Pulmonary artery endothelial cell (primary cell): ENCODE results near the gene MVP. TPM values are rescaled to one million over a fixed set of nuclear protein-coding genes. Genes with fewer than 3 reads are reported as not detected.
"Not testable (repeated sequence)": the region's sequence is repeated elsewhere in the genome, so short reads cannot be mapped to it uniquely, and the experiment has no call there.

ENCODE experiments used
- DNase-seq: peaks from one replicate; pipeline ENCODE4 v3.0.0-alpha.2; 2011; ENCODE audit warnings: low read depth, low spot score
- total RNA-seq: library from RNA; depleted of rRNA; stranded (reverse); fragments of >200 nt; gene quantifications from 2 replicates; pipeline ENCODE4 v1.2.3, GENCODE V29; 2014

Gene MVP
- total RNA-seq, 1 donor from 2014 or later: 433 TPM

GRCh38 chr16:29842732-29843346 is 22.6 kb downstream of the MVP start:
- DNase-seq: no peak

- no peak for DNase-seq
Measured at GRCh38 chr16:29843931-29844330, 23.7 kb downstream of the MVP start.

GRCh38 chr16:29844575-29845331 is 24.5 kb downstream of the MVP start:
- DNase-seq: no peak

- no peak for DNase-seq
Measured at GRCh38 chr16:29845656-29846055, 25.4 kb downstream of the MVP start.

GRCh38 chr16:29848420-29849297 is 28.4 kb downstream of the MVP start:
- DNase-seq: peak; percentile 46

- no peak for DNase-seq
Measured at GRCh38 chr16:29849505-29849904, 29.2 kb downstream of the MVP start.

- no peak for DNase-seq
Measured at GRCh38 chr16:29850998-29851397, 30.7 kb downstream of the MVP start.

- DNase-seq: peak; percentile 64
Measured at GRCh38 chr16:29852654-29853053, 32.4 kb downstream of the MVP start.

- DNase-seq: no peak
Measured at GRCh38 chr16:29854520-29855100, 34.3 kb downstream of the MVP start.

GRCh38 chr16:29857133-29857760 is 37.0 kb downstream of the MVP start:
- no peak for DNase-seq

- DNase-seq: no peak
Measured at GRCh38 chr16:29858149-29858849, 38.0 kb downstream of the MVP start.

- no peak for DNase-seq
Measured at GRCh38 chr16:29858974-29859373, 38.7 kb downstream of the MVP start.

- DNase-seq: no peak
Measured at GRCh38 chr16:29860218-29860617, 40.0 kb downstream of the MVP start.

- no peak for DNase-seq
Measured at GRCh38 chr16:29862383-29862883, 42.2 kb downstream of the MVP start.

- peak; percentile 93 for DNase-seq
Measured at GRCh38 chr16:29862884-29863668, 42.8 kb downstream of the MVP start, which contains the start of gene CDIPT. Gene CDIPT (minus strand): TSS chr16:29863226. CDS start chr16:29862857, 369 bp downstream.

- DNase-seq: no peak
Measured at GRCh38 chr16:29863669-29863984, 43.4 kb downstream of the MVP start.

- DNase-seq: no peak
Measured at GRCh38 chr16:29864205-29864604, 43.9 kb downstream of the MVP start.

GRCh38 chr16:29868396-29869009 is 48.2 kb downstream of the MVP start:
- no peak for DNase-seq

- not testable (repeated sequence) for DNase-seq
Measured at GRCh38 chr16:29869067-29869466, 48.8 kb downstream of the MVP start.
